ENCODE data around the gene TSKU.

TSKU gene

GRCh38 chr11:76768909-76769560, 14.1 kb upstream of the TSKU start:
- no peak for DNase-seq (ENCODE audit: extremely low spot score)
- ChIA-PET POLR2A (no interaction called here), CTCF (interaction anchor here (1.9 kb wide), 1 partner anchor 34 kb away, joined by 6 read pairs; no protein-coding TSS in a partner anchor)
- TF ChIP-seq, protein P1, sequence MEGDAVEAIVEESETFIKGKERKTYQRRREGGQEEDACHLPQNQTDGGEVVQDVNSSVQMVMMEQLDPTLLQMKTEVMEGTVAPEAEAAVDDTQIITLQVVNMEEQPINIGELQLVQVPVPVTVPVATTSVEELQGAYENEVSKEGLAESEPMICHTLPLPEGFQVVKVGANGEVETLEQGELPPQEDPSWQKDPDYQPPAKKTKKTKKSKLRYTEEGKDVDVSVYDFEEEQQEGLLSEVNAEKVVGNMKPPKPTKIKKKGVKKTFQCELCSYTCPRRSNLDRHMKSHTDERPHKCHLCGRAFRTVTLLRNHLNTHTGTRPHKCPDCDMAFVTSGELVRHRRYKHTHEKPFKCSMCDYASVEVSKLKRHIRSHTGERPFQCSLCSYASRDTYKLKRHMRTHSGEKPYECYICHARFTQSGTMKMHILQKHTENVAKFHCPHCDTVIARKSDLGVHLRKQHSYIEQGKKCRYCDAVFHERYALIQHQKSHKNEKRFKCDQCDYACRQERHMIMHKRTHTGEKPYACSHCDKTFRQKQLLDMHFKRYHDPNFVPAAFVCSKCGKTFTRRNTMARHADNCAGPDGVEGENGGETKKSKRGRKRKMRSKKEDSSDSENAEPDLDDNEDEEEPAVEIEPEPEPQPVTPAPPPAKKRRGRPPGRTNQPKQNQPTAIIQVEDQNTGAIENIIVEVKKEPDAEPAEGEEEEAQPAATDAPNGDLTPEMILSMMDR (IDR thresholded peaks at IDR 0.05; ENCODE audit: control extremely low read depth, extremely low read depth, low read depth, missing control alignments): no peak

- no peak for DNase-seq (ENCODE audit: extremely low spot score)
- TF ChIP-seq, protein P1 (IDR thresholded peaks at IDR 0.05; ENCODE audit: control extremely low read depth, extremely low read depth, low read depth, missing control alignments): no peak
- POLR2A ChIA-PET: no interaction called here
- CTCF ChIA-PET: interaction anchor here (1.1 to 1.9 kb wide), 4 partner anchors 9 to 35 kb away, joined by 3 to 6 read pairs (median 4); no protein-coding TSS in a partner anchor
These were observed 13.2 kb upstream of the TSKU start for GRCh38 chr11:76769645-76770586.

GRCh38 chr11:76770642-76771445, 12.3 kb upstream of the TSKU start:
- ChIA-PET POLR2A (no interaction called here), CTCF (interaction anchor here (1.1 to 1.9 kb wide), 4 partner anchors 10 to 36 kb away, joined by 3 to 6 read pairs (median 4); no protein-coding TSS in a partner anchor)
- TF ChIP-seq, protein P1 (IDR thresholded peaks at IDR 0.05; ENCODE audit: control extremely low read depth, extremely low read depth, low read depth, missing control alignments): no peak
- DNase-seq (ENCODE audit: extremely low spot score): no peak

GRCh38 chr11:76771446-76772099, 11.6 kb upstream of the TSKU start:
- ChIA-PET CTCF (interaction anchor here (1.0 to 1.3 kb wide), 2 partner anchors 10 to 31 kb away, joined by 3 read pairs; no protein-coding TSS in a partner anchor), POLR2A (no interaction called here)
- TF ChIP-seq, protein P1 (IDR thresholded peaks at IDR 0.05; ENCODE audit: control extremely low read depth, extremely low read depth, low read depth, missing control alignments): no peak
- DNase-seq (ENCODE audit: extremely low spot score): no peak

GRCh38 chr11:76772100-76772782, 10.9 kb upstream of the TSKU start:
- TF ChIP-seq, protein P1 (IDR thresholded peaks at IDR 0.05; ENCODE audit: control extremely low read depth, extremely low read depth, low read depth, missing control alignments): no peak
- ChIA-PET CTCF (interaction anchor here (1.0 kb wide), 1 partner anchor 9 kb away, joined by 3 read pairs; no protein-coding TSS in a partner anchor), POLR2A (no interaction called here)

More at GRCh38 chr11:76772100-76772782, 10.9 kb upstream of the TSKU start:
- no peak for DNase-seq (ENCODE audit: extremely low spot score)

All from GM10248 (cell line).